GM18858 (cell line): ENCODE measurements around the gene SNTB2.
"Not testable (repeated sequence)": the region's sequence is repeated elsewhere in the genome, so short reads cannot be mapped to it uniquely, and the experiment has no call there.

ENCODE experiments used
- ATAC-seq: cut with Tn5 transposase; IDR thresholded peaks from one replicate; pipeline ENCODE4 v1.9.1; 2021; ENCODE audit not compliant: unreplicated experiment

Gene SNTB2

DNA sequence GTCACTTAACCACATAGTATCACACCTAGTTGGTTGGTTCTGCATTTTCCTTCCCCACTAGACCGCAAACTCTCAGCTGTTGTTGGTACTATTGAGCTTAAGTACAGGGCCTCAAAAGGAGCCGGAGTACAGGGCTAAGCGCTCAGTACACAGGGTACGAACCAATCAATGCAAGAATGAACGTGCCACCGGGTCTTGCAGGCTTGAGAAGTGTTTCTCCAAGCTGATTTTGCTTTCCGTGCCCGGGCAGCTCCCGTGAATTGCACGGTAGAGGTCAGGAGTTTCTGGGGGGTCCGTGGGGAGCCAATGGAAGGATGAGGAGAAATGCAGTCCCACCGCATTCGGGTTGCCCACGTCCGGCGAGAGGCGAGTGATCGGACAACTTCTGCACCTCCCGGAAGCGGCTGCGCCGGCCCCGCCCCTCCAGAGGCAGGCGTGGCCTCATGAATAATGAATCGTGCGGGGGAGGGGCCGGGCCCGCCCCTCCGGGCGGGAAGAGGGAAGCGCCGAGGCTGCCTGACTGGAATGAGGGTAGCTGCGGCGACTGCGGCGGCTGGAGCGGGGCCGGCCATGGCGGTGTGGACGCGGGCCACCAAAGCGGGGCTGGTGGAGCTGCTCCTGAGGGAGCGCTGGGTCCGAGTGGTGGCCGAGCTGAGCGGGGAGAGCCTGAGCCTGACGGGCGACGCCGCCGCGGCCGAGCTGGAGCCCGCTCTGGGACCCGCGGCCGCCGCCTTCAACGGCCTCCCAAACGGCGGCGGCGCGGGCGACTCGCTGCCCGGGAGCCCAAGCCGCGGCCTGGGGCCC, at the start of gene SNTB2:
Gene SNTB2, plus strand, starts transcription at position 523 of the 804 bp plus-strand sequence. Its CDS starts 3 bp downstream, at position 526.
- peak; percentile 76 for ATAC-seq

DNA sequence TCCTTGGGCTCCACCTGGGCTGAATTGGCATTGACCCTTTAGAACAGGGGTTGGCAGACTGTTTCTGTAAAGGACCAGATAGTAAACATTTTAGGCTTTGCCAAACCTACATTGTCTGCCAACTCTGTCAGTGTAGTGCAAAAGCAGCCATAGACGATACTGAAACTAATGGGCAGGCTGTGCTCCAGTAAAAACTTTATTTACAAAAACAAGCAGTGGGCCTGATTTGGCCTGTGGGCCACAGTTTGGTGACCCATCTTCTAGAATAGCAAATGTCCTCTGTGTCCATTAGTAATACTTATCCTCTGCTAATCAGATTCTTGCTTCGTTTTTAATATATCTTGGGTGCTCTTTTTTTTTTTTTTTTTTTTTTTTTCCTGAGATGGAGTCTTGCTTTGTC, 48.4 kb upstream of the SNTB2 start:
- no peak for ATAC-seq

DNA sequence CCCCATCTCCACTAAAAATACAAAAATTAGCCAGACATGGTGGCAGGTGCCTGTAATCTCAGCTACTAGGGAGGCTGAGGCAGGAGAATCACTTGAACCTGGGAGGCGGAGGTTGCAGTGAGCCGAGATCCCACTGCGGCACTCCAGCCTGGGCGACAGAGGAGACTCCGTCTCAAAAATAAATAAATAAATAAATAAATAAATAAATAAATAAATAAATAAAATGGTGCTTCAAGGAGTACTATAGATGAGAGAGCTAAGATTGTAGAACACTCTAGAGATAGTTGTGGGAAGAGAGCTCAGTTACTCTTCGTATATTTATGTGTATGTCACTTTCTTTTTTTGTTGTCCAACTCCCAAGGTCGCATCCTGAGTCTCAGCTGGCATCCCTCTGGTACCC, 47.5 kb upstream of the SNTB2 start:
- not testable (repeated sequence) for ATAC-seq

DNA sequence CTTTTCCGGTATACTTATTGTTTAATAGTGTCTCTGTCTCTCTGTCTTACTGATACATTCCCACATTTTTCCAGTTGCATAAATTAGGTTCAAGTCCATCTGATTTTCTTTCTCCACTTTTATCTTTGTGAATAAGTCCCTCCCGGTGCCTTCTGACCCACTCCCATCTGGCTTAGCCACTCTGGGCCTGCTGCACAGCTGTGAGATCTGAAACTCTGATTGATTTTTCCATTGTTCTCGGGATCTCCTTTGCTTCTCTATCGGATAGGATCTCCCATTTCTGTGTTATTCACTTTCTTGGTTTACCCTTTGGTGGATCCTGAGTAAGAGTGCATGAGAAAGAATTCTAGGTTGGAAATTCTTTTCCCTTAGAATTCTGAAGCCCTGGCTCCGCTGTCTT, 46.0 kb upstream of the SNTB2 start:
- no peak for ATAC-seq

DNA sequence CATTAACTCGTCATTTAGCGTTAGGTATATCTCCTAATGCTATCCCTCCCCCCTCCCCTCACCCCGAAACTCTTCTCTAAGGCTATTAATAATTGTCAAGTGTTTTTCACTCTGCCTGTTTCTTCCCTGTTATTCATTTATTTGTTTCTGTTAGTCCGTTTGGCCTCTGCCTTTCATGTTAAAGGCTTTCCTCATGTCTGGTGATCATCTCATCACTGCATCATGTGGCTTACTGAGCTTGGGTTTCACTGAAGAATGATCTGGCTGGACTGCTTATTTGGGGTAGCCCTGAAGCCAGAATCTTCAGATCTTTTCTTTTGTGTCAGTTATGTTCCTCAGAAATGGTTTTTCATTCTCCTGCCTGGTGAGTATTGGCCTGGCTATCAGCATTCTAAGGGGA, 45.0 kb upstream of the SNTB2 start:
- ATAC-seq, result no peak

DNA sequence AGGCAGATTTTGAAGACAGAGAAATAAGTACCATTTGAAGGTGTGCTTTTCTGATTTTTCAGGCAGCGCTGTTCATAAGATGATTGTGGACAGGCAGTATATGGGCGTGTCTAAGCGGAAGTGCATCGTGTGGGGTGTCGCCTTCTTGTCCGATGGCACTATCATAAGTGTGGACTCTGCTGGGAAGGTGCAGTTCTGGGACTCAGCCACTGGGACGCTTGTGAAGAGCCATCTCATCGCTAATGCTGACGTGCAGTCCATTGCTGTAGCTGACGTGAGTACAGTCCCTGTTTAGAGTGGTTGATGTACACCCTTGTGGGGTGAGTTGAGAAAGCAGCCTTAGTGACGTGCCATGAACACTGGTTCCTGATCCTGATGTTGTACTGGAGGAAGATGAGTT, 43.8 kb upstream of the SNTB2 start:
- no peak for ATAC-seq

DNA sequence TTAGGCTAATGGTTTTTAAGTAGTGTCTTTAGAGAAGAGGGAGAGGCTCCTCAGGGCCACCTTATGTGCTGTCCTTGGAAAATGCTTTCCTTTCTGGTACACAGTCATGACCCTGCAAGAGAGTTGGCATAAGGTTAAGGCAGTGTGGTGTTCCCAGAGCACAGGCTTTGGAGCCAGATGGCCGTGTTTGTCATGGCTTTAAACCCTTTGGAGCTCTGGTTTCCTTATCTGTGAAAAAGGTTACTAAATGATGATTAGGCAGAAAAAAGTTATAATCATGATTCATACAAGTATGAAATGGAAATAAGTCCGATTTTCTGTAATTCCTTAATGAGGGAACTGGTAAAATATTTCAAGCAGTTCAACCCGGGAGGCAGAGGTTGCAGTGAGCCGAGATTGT, 41.3 kb upstream of the SNTB2 start:
- ATAC-seq, result no peak

DNA sequence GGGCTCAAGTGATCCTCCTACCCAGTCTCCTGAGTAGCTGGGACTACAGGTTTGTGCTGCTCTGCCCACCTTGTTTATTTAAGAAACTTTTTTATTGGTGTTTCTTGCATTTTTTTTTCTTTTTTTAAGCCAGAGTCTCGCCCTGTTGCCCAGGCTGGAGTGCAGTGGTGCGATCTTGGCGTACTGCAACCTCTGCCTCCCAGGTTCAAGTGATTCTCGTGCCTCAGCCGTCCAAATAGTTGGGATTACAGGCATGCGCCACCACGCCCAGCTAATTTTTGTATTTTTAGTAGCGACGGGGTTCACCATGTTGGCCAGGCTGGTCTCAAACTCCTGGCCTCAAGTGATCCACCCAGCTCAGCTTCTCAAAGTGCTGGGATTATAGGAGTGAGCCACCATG, 37.3 kb upstream of the SNTB2 start:
- ATAC-seq, result not testable (repeated sequence)

DNA sequence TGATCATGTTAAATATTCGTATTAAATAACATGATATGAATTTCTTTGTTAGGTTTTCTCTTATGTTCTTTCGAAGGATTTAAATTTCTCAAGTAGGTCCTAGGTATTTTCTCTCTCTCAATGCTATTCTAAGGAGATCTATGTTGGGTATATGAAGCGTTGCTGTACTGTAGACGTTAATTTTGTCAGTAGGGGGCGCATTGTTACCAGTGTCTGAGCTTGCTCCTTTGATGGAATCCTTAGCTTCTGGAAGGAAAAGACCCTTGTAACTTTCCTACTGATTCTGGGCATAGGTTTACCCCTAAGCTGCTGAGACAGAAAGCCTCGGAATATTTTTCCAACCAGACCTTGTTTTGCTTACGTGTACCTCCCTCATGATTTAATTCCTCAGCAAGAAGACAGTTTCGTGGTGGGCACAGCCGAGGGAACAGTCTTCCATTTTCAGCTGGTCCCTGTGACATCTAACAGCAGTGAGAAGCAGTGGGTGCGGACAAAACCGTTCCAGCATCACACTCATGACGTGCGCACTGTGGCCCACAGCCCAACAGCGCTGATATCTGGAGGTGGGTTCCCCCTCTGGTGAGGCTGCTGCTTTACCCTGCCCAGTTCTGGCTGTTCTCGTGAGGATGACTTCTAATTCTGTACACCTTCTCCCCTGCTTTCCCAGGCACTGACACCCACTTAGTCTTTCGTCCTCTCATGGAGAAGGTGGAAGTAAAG, 36.7 kb upstream of the SNTB2 start:
- no peak for ATAC-seq

DNA sequence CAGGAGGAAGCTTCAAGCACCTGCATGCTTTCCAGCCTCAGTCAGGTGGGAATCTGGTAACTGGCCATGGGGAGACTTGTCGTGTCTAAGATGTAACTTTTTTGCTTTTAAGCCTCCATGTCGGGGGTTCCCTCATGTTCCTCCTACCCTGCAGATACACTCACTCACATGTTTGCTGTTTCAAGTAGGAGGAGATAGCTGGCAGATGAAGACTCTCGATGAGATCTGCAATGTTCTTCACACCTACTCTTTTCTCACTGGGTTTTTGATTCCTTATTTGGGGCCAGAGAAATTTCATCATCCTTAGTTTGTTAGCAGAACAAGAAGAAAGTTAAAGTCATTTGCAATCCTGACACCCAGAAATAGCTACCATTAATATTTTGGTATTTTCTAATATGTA, 29.8 kb upstream of the SNTB2 start:
- ATAC-seq, result no peak

DNA sequence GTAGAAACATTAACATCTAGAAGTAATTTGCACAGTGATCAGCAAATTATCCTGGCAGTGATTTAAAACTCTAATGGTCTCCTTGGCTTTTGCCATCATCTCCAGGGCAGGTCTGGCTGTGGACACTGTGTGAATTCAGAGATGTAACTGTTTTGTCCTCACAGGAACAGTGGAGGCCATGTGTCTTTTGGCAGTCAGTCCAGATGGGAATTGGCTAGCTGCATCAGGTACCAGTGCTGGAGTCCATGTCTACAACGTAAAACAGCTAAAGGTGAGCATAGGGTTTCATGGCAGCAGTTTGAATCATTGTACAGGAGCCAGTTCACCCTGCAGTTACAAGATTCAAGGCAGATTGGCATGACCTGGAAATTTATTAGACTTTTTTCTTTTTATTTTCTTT, 26.8 kb upstream of the SNTB2 start:
- no peak for ATAC-seq

DNA sequence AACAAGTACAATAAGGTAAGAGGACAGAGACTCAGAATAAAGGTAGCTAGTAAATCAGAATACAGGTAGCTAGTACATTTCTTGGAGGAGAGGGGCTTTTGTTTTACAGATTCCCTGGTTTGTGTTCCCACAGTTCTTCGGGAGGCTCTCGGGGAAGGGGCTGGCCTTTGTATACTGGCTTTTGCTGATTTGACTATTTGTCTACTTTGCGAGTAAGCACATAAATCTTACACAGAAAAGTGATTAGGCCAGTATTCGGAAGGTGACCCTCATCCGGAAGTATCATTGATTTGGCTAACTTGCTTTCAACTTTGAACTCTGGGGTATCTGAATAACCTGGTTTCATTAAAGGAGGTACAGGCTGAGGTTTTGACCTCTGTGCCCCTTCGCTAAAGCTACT, 21.4 kb upstream of the SNTB2 start:
- ATAC-seq, result no peak

DNA sequence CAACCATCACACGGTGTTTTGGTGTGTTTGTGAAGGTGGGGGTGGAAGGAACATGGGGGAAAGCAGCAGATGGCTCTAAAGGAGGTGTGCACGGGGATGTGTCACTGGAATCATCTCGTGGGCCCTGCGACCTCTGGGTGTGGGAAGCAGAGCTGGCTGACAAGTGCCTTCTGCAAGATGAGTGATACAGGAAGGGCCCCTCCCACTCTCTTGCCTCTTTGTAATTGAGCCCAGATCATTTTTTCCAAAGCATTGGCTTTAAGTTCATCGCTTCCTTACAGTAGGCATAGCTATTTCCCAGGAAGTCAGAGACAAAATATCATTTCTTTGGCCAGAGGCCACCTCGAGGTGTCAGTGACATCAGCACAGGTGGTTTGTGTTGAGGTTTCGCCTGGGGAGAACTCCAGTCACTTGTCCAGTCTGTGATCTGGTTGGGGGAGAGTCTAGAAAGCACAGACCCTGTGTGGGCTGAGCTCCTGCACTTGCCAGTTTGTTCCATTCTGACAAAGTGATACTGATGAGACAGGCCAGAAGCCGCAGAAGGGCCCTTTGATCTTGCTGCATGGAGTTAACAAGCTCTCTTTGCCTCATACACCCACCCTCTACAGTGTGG, 20.6 kb upstream of the SNTB2 start:
- no peak for ATAC-seq

DNA sequence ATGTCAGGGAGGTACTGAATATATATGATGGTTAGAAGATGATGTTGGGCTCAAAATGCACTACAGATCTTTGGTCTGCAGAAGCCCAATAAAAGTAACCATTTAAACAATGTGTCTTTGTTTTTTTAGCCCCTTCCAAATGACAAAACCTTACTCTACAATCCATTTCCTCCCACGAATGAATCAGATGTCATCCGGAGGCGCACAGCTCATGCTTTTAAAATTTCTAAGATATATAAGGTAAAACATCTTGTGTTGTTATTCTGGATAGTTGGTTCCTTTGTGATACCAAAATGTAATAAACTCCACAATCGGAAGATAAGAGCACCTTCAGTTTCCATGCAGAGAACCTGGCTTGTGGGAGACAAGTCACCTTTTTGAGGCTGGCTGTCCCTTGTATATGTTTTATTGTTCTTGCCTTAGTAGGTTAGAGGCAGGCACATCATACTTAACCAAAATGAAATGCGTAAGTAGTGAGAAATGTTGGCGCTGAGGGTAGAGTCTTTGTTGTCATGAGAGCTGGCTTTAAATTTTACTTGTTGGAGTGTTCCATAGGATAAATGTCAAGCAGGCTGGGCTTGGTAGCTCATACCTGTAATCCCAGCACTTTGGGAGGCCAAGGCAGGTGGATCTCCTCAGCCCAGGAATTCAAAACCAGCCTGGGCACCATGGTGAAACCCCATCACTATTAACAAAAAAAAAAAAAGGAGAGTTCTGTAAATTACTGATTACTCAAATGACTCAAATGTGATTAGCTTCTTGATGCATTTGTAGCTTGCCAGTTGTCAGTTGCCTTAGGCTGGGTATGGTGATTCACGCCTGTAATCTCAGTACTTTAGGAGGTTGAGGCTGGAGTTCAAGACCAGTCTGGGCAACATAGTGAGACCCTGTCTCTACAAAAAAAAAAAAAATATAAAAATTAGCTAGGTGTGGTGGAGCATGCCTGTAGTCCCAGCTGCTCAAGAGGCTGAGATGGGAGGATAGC, 19.7 kb upstream of the SNTB2 start:
- no peak for ATAC-seq

DNA sequence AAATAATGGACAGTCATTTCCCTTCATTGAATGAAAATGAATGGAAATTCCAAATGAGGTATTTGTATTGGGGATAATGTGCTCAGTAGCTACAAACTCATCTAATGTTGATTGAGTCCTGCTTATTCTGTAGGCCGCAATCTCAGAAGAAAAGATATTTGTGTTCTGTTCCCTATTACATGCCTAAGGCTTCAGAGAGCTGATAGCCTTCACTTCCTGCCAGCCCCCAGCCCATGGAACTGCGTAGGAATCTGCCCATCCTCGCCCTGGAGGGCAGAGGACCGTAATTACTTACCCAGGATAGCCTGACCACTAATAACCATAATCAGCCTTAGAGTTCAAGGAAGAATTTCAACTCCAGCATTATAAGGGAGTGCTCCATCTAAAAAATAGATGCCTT, 17.9 kb upstream of the SNTB2 start:
- ATAC-seq, result no peak

DNA sequence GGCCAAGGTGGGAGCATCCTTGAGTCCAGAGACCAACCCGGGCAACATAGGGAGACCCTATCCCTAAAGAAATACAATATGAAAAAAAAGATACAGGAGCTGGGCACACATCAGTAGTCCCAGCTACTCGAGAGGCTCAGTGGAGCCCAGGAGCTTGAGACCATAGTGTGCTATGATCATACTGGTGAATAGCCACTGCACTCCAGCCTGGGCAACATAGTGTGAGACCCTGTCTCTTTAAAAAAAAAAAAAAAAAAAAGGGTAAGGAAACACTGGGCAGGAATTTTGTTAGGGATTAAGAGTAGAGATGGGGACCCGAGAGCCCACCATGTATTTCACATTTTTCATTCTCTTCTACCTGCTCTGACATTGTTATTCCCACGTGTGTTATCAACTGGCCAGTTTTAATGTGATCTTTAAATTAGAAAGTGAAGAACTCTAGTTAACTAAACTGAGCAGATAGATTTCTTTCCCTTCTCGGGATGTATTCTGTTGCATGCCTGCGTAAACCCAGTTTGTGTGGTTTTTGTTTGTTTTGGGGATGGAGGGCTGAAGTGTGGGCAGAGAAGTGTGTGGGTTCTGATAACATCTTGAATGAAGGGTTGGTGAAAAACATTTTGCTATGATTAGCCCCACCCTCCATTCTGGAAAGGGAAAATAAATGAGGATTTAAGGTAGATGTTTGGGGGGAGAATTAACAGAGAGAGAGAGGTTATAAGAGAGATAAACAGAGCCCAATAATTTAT, 17.2 kb upstream of the SNTB2 start:
- no peak for ATAC-seq

DNA sequence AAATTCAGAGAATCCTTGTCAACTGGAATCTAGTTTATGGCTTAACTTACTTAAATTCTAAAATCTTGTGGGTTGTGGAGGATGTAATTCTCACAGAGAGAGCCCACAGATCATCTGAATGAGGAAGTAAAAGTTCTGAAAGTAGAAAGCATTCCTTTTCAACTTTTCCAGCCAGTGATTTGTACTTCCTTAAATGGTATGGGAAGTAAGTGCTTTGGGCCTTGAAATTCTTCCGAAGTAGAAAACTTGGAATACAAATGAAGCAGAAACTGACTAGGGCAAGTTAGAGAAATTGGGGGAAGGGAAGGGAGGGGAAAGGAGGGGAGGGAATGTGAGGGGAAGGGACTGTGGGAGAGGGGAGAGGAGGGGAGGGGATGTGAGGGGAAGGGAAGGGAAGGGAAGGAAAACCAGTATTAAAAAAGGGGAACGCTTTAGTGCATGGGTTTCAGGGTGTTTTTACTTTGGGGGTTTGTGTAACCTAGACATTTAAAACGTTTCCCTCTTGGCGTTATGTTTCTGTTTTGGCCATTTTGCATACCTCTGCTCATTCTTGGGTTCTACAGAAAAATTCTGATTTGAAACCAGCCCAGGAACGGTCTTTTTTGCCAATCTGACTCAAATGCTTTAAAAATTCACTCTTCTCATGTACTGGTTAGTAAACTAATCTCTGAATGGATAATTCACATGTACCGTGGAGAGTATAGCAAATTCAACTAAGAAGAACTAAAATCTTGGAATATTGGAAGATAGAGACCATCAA, 15.5 kb upstream of the SNTB2 start:
- ATAC-seq, result no peak

DNA sequence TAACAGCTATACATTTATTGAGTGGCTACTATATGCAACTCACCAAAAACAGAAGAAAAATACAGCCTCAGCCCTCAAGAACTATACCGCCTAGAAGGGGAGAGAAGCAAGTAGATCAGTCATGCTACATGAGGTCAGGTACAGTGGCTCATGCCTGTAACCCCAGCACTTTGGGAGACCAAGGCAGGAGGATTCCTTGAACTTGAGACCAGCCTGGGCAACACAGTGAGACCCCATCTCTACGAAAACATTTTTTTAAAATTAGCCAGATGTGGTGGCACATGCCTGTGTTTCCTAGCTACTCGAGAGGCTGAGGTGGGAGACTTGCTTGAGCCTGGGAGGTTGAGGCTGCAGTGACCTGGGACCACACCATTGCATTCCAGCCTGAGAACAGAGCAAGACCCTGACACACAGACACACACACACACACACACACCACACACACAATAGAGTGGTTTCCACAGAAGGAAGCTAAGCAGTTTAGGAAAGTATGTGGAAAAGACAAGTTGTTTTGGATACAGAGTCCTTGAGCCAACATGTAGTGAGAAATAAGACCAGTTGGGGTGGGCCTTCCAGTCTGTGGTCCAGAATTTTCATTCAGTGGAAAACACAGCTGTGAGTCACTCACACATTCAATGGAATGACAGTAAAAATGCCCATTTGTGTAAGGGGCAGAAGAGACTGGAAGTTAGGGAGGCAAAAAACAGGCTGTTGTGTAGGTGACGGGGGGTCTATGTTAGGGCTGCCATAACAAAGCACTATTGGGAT, 10.7 kb upstream of the SNTB2 start:
- ATAC-seq, result no peak
